ENCODE results near the gene IMMP2L.
"Not testable (repeated sequence)": the region's sequence is repeated elsewhere in the genome, so short reads cannot be mapped to it uniquely, and the experiment has no call there.

IMMP2L gene

DNA sequence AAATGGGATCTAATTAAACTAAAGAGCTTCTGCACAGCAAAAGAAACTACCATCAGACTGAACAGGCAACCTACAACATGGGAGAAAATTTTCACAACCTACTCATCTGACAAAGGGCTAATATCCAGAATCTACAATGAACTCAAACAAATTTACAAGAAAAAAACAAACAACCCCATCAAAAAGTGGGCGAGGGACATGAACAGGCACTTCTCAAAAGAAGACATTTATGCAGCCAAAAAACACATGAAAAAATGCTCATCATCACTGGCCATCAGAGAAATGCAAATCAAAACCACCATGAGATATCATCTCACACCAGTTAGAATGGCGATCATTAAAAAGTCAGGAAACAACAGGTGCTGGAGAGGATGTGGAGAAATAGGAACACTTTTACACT lies 111.6 kb downstream of the IMMP2L start:
- DNase-seq = not testable (repeated sequence)

- DNase-seq = not testable (repeated sequence)
These were observed 114.8 kb downstream of the IMMP2L start for GRCh38 chr7:111447502-111447901.

DNA sequence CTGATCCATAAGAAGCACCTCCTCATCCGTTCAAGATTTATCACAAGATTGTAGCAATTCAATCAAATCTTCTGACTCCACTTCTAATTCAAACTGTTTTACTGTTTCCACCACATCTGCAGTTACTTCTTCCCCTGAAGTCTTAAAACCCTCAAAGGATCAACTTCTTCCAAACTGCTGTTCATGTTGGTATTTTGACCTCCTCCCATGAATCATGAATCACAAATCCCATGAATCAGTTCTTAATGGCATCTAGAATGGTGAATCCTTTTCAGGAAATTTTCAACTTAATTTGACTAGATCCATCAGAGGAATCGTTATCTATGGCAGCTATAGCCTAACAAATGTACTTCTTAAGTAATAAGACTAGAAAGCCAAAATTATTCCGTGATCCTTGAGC lies 122.3 kb downstream of the IMMP2L start:
- no peak for DNase-seq

DNA sequence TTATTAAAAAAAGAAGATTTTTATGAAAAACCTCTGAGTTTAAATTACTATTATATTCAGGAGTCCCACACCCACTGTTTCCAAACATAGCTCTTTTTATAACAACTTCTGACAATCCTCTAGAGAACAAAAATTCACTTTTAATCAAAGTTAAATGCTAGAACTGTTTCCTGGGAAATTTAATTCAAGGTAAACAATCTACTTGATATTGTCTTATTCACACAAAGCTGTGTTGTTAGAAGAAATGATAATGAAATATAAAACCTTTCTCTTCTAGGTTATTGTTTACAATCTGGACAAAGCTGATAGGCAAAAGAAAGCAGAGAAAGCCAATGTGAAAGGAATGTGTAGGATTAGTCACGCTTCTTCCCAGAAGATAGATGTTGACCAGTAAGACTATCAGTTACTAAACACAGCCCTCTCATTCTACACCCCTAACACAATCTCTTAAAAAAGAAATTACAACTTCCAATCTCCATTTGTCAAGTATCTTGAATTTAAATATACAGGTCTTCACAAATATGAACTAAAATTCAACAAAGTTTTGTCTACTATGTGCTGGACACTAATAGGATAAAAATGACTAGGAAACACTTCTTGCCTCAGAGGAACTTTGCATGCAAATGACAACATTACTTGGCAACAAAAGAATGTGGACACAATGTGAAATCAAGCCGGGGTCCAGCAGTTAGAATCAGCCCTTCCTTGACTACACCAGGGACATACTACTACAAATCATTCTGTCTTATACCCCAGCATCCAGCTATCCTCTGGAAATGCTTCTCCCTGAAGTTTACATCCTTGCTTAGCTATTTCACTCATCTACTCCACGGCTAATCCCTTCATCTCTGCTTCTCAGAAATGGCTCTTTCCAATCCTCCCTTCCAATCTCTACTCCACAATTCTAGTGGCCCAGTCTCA lies 123.7 kb downstream of the IMMP2L start:
- no peak for DNase-seq

GRCh38 chr7:111437736-111438135 lies 124.6 kb downstream of the IMMP2L start:
- DNase-seq = no peak

DNA sequence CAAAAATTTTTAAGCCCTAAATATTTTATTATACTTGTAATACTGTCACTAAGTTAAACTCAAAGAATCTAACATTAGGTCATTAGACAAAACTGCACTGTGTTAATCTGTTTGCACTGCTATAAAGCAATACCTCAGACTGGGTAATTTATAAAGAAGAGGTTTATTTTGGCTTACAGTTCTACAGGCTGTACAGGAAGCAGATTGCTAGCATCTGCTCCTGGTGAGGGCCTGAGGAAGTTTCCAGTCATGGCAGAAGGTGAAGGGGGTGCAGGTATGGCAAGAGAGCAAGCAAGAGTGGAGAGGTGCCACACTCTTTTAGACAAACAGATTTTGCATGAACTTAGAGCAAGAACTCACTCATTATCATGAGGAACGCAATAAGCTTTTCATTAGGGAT lies 125.7 kb downstream of the IMMP2L start:
- no peak for DNase-seq

- DNase-seq = no peak
These were observed 128.9 kb downstream of the IMMP2L start for GRCh38 chr7:111433426-111433825.

- no peak for DNase-seq
These were observed 132.5 kb downstream of the IMMP2L start for GRCh38 chr7:111429781-111430180.

- no peak for DNase-seq
These were observed 137.5 kb downstream of the IMMP2L start for GRCh38 chr7:111424768-111425167.

DNA sequence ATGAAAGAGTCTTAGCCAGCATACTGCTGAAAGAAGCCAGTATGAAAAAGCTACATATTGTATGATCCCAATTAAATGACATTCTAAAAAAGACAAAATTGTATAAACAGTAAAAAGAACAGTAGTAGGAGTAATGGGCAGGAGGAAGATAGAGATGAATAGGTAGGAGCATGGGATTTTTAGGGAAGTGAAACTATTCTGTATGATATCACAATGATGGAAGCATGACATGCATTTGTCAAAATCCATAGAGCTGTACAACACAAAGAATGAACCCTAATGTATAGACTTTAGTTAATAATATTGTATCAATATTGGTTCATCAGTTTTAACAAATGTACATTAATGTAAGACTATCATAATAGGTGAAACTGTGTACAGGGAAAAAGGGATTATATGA lies 147.9 kb downstream of the IMMP2L start:
- DNase-seq = no peak

- DNase-seq = no peak
These were observed 148.6 kb downstream of the IMMP2L start for GRCh38 chr7:111413739-111414138.

- DNase-seq = no peak
These were observed 151.4 kb downstream of the IMMP2L start for GRCh38 chr7:111410899-111411298.

- DNase-seq = no peak
These were observed 152.4 kb downstream of the IMMP2L start for GRCh38 chr7:111409714-111410422.

- no peak for DNase-seq
These were observed 153.6 kb downstream of the IMMP2L start for GRCh38 chr7:111408724-111409123.

GRCh38 chr7:111407258-111407657 lies 155.0 kb downstream of the IMMP2L start:
- DNase-seq = no peak

- no peak for DNase-seq
These were observed 156.7 kb downstream of the IMMP2L start for GRCh38 chr7:111405621-111406020.

DNA sequence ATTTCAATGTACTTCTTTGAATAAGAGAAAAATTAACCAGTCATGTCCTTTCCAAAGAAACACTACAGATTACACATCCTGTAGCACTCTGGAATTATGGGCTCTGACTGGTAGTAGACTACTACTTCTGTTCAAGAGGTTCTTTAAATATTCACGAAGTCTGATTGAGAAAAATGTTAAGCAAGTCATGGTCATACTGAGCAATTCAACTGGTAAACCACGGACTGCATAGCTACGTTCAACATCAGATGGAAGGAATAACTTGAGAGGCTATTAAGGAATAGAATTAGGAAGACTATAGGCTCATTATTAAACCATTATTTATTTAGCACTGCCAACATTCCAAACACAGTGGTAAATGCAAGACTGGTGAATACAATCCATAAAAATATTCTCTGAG lies 160.8 kb downstream of the IMMP2L start:
- no peak for DNase-seq

- DNase-seq = no peak
These were observed 162.2 kb downstream of the IMMP2L start for GRCh38 chr7:111400088-111400487.

- no peak for DNase-seq
These were observed 167.4 kb downstream of the IMMP2L start for GRCh38 chr7:111394891-111395290.

GRCh38 chr7:111393011-111393754 lies 169.1 kb downstream of the IMMP2L start:
- no peak for DNase-seq

- DNase-seq = no peak
These were observed 170.0 kb downstream of the IMMP2L start for GRCh38 chr7:111392294-111392693.

- DNase-seq = no peak
These were observed 172.3 kb downstream of the IMMP2L start for GRCh38 chr7:111390000-111390399.

- DNase-seq = no peak
These were observed 173.4 kb downstream of the IMMP2L start for GRCh38 chr7:111388912-111389311.

Measured in KG1 (cell line).